Forelimb muscle (tissue), 1 donor: Measurements from ENCODE around the gene RBM15. TPM values are rescaled to one million over a fixed set of nuclear protein-coding genes. Genes with fewer than 3 reads are reported as not detected.

ENCODE experiments used
- DNase-seq: peaks from one replicate; pipeline ENCODE4 v3.0.0-alpha.2; 2013; ENCODE audit warnings: low read depth
- polyA plus RNA-seq: library from polyadenylated mRNA; unstranded; fragments of 120-200 nt; gene quantifications from one replicate; pipeline ENCODE4 v1.2.1, GENCODE V29; 2013; ENCODE audit not compliant: insufficient read length

Gene RBM15
- 8.6 TPM for polyA plus RNA-seq

- DNase-seq: peak; percentile 100
Observed at GRCh38 chr1:110338886-110339406, at the start of gene RBM15. Gene RBM15, plus strand, starts transcription at chr1:110339377. Its CDS starts 29 bp downstream, at chr1:110339406.

- no peak for DNase-seq
Observed at GRCh38 chr1:110291241-110292030, 47.7 kb upstream of the RBM15 start.

GRCh38 chr1:110292031-110292741 is 47.0 kb upstream of the RBM15 start:
- DNase-seq: no peak

- DNase-seq: no peak
Observed at GRCh38 chr1:110293601-110294104, 45.5 kb upstream of the RBM15 start.

- DNase-seq: no peak
Observed at GRCh38 chr1:110294308-110294707, 44.9 kb upstream of the RBM15 start.

GRCh38 chr1:110298991-110299390 is 40.2 kb upstream of the RBM15 start:
- no peak for DNase-seq

- DNase-seq: no peak
Observed at GRCh38 chr1:110300412-110301085, 38.6 kb upstream of the RBM15 start.

- DNase-seq: no peak
Observed at GRCh38 chr1:110302836-110303235, 36.3 kb upstream of the RBM15 start.

GRCh38 chr1:110305900-110306420 is 33.2 kb upstream of the RBM15 start:
- no peak for DNase-seq

- DNase-seq: no peak
Observed at GRCh38 chr1:110307239-110307974, 31.8 kb upstream of the RBM15 start.

- no peak for DNase-seq
Observed at GRCh38 chr1:110308247-110308646, 30.9 kb upstream of the RBM15 start.

GRCh38 chr1:110309139-110309538 is 30.0 kb upstream of the RBM15 start:
- no peak for DNase-seq

- no peak for DNase-seq
Observed at GRCh38 chr1:110309767-110310166, 29.4 kb upstream of the RBM15 start.

- no peak for DNase-seq
Observed at GRCh38 chr1:110310300-110310699, 28.9 kb upstream of the RBM15 start.

- DNase-seq: peak; percentile 16
Observed at GRCh38 chr1:110312188-110313121, 26.7 kb upstream of the RBM15 start.

- DNase-seq: no peak
Observed at GRCh38 chr1:110316735-110317134, 22.4 kb upstream of the RBM15 start.

GRCh38 chr1:110318046-110318445 is 21.1 kb upstream of the RBM15 start:
- no peak for DNase-seq

- DNase-seq: no peak
Observed at GRCh38 chr1:110319332-110320167, 19.6 kb upstream of the RBM15 start.

- DNase-seq: no peak
Observed at GRCh38 chr1:110320168-110320518, 19.0 kb upstream of the RBM15 start.
